Measurements from ENCODE around the gene LCE3D.

GRCh38 chr1:152580433-152580832 is at the start of gene LCE3D:
- TF ChIP-seq CTCF (IDR thresholded peaks at IDR 0.05) (no peak), POLR2A (IDR thresholded peaks at IDR 0.05) (no peak)
